Thymus (tissue), 11 donors: ENCODE results near the gene EPHA2. TPM values are rescaled to one million over a fixed set of nuclear protein-coding genes. Genes with fewer than 3 reads are reported as not detected.
A peak's percentile ranks its signal among the peaks of the same experiment; 100 is the strongest.

ENCODE experiments used
- DNase-seq, 9 donors: peaks; one replicate each; pipeline ENCODE4 v3.0.0-alpha.2; 2013; ENCODE audit warnings: low spot score in 9 of 9, low read depth in 6 of 9, missing footprints in 1 of 9
- H3K27ac ChIP-seq, 2 donors: one replicate each; pipeline ENCODE4 v1.5.1; 2013; ENCODE audit warnings: control low read depth in 1 of 2, low read depth in 1 of 2, low read length in 1 of 2, mild to moderate bottlenecking in 1 of 2, moderate library complexity in 1 of 2
- H3K27me3 ChIP-seq, 2 donors: one replicate each; pipeline ENCODE4 v1.5.1; 2013; ENCODE audit warnings: low read length in 1 of 2; ENCODE audit not compliant: control insufficient read depth in 2 of 2, insufficient read depth in 1 of 2
- H3K36me3 ChIP-seq, 2 donors: one replicate each; pipeline ENCODE4 v1.5.1; 2013; ENCODE audit warnings: low read length in 1 of 2, mild to moderate bottlenecking in 1 of 2, moderate library complexity in 1 of 2; ENCODE audit not compliant: control insufficient read depth in 2 of 2, insufficient read depth in 2 of 2
- H3K4me1 ChIP-seq, 2 donors: one replicate each; pipeline ENCODE4 v1.5.1; 2013; ENCODE audit warnings: low read length in 2 of 2; ENCODE audit not compliant: control insufficient read depth in 2 of 2, insufficient read depth in 2 of 2
- H3K4me3 ChIP-seq, 2 donors: one replicate each; pipeline ENCODE4 v1.5.1; 2013; ENCODE audit warnings: low read length in 2 of 2, control low read depth in 1 of 2, mild to moderate bottlenecking in 1 of 2
- H3K9me3 ChIP-seq, 2 donors: one replicate each; pipeline ENCODE4 v1.5.1; 2013; ENCODE audit warnings: low read length in 1 of 2, mild to moderate bottlenecking in 1 of 2; ENCODE audit not compliant: control insufficient read depth in 2 of 2, insufficient read depth in 1 of 2
- WGBS: extraction: QIAGEN DNeasy Blood & Tissue Kit; methylation state at CpG from one replicate; pipeline ENCODE4 v1.1.7; 2013; 5-methylcytosine and 5-hydroxymethylcytosine counted together
- polyA plus RNA-seq: library from polyadenylated mRNA; stranded (reverse); fragments of 200-250 nt; gene quantifications from one replicate; pipeline ENCODE4 v1.2.3, GENCODE V29; 2013
- total RNA-seq: library from RNA; stranded (reverse); fragments of 120-200 nt; gene quantifications from one replicate; pipeline ENCODE4 v1.2.4, GENCODE V29; 2013
- donor health status: healthy.

Gene EPHA2
- total and polyA plus RNA-seq, 2 donors: 1.4 to 6.2 TPM

DNA sequence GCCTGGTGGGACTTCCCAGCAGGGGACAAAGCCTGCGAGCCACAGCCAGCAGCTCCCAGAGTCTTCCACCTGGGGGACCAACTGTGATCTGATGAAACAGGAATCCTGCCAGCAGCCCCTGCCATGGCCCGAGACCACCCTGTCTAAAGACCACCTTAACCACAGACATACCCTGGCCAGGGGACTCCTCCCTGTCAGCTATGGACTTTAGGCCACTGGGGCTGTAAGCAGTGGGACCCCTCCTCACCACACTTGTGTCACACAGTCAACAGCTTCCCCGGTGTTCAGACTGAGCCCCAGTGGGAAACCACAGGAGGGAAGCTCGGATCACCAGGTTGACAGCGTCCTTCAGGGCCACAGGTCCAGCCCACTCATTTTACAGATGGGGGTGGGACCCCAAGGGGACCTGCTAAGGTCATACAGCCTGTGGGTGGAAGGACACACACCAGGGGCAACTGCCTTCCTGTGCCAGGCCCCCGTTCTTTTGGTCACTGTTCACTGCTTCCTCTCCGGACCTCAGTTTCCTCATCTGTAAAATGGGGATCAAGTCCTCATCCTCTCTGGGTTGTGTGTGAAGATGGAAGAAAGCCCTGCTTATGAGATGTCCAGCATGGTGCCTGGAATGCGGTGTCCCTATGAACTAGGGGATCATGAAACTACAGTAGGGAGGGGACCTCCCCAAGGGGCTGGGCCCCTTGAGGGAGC is 11.4 kb downstream of the EPHA2 start:
- H3K36me3 ChIP-seq: peaks cover 0 to 3% of the 10 kb centered on the region in 2 donors
- no peak overlapping the region for H3K4me3 ChIP-seq
- H3K4me1 ChIP-seq: peaks cover 15 to 77% of the 10 kb centered on the region in 2 donors
- DNase-seq: no peak
- WGBS: 78% methylated on average over 8 of the region's 8 CpGs
- peak overlapping the region in 1 of 2 donors; percentile 33 for H3K27ac ChIP-seq
- no peaks in the 10 kb centered on the region for H3K9me3 ChIP-seq
- peaks cover 5 to 28% of the 10 kb centered on the region in 2 donors for H3K27me3 ChIP-seq

DNA sequence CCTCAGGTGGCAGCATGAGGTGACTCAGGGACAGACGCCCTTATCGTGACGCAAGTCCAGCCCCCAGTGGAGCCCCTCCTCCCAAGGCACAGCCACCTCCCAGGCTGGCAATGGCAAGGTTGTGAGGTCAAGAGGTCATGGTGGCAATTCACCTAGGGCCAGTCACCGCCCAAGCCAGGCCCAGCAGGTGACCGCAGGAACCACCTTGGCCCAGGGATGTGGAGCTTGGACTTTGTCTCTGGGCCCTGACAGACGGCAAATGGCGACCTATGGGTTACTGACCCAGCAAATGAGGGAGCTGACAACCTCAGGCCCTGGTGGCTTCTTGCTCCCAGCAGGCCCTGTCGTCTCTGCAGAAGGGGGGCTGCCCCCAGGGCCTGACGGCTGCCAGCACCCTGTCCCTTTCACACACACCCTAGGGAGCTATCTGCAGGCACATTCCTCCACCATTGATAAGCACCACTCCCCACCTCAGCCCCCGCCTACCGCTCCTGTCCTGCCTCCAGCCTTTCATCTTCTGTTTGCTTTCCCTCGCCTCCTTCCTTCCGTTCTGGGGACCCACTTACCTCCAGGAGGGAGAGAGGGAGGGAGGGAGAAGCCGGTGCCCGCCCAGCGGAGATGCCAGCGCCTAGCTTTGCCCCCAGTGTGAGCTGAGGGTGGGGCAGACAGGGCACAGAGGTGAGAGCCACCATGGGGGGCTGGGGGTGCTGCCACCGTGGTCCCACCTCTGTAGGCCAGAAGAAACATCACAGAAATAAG is 12.1 kb downstream of the EPHA2 start:
- no peak overlapping the region for H3K4me3 ChIP-seq
- H3K27ac ChIP-seq: peak overlapping the region in 1 of 2 donors; percentile 9
- H3K36me3 ChIP-seq: peaks cover 0 to 3% of the 10 kb centered on the region in 2 donors
- H3K4me1 ChIP-seq: peaks cover 15 to 80% of the 10 kb centered on the region in 2 donors
- no peaks in the 10 kb centered on the region for H3K9me3 ChIP-seq
- peak in 1 of 9 donors; percentile 27 for DNase-seq
- peaks cover 5 to 28% of the 10 kb centered on the region in 2 donors for H3K27me3 ChIP-seq
- 83% methylated on average over 18 of the region's 18 CpGs for WGBS

DNA sequence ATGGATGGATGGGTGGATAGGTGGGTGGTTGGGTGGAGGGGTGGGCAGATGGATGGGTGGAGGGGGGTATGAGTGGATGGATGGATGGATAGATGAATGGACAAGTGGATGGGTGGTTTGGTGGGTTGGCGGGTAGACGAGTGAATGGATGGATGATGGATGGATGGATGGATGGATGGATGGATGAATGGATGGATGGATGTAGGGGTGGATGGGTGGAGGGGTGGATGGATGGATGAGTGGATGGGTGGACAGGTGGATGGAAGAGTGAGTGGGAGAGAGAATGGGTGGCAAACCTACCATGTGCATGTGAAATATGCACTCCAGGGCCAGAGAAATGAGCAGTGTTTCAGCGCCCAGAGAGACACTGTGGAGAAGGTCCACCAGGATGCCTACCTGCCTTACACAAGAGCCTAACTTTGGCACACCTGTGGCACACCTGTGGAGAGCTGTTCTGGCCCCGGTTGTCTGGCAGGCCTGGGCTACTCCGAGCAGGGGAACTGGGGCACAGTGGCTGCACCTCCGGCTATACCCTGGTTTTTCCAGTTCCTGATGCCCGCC is 12.8 kb downstream of the EPHA2 start:
- WGBS: 97% methylated on average over 7 of the region's 7 CpGs
- Histone ChIP-seq H3K4me1 (peaks cover 15 to 80% of the 10 kb centered on the region in 2 donors), H3K27ac (no peak overlapping the region), H3K27me3 (peaks cover 5 to 28% of the 10 kb centered on the region in 2 donors), H3K4me3 (no peak overlapping the region), H3K9me3 (no peaks in the 10 kb centered on the region), H3K36me3 (peaks cover 0 to under 1% of the 10 kb centered on the region in 2 donors)
- DNase-seq: no peak

DNA sequence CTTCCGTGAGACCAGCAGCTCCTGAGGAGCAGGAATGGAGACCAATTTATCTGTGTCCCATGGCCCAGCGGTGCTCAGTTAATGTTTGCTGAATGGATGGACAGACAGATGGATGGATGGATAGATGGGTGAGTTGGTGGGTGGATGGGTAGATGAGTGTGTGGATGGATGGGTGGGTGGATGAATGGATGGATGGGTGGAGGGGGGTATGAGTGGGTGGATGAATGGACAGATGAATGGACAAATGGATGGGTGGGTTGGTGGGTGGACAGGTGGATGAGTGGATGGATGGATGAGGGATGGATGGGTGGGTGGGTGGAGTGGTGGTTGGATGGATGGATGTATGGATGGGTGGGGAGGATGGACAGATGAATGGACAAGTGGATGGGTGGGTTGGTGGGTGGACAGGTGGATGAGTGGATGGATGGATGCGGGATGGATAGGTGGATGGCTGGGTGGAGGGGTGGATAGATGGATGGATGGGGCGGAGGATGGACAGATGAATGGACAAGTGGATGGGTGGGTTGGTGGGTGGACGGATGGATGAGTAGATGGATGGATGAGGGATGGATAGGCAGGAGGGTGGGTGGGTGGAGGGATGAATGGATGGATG is 13.4 kb downstream of the EPHA2 start:
- peaks cover 5 to 28% of the 10 kb centered on the region in 2 donors for H3K27me3 ChIP-seq
- DNase-seq: no peak
- peaks cover 15 to 79% of the 10 kb centered on the region in 2 donors for H3K4me1 ChIP-seq
- no peak overlapping the region for H3K27ac ChIP-seq
- no peaks in the 10 kb centered on the region for H3K9me3 ChIP-seq
- no peaks in the 10 kb centered on the region for H3K36me3 ChIP-seq
- H3K4me3 ChIP-seq: no peak overlapping the region
- WGBS: 95% methylated on average over 5 of the region's 5 CpGs

DNA sequence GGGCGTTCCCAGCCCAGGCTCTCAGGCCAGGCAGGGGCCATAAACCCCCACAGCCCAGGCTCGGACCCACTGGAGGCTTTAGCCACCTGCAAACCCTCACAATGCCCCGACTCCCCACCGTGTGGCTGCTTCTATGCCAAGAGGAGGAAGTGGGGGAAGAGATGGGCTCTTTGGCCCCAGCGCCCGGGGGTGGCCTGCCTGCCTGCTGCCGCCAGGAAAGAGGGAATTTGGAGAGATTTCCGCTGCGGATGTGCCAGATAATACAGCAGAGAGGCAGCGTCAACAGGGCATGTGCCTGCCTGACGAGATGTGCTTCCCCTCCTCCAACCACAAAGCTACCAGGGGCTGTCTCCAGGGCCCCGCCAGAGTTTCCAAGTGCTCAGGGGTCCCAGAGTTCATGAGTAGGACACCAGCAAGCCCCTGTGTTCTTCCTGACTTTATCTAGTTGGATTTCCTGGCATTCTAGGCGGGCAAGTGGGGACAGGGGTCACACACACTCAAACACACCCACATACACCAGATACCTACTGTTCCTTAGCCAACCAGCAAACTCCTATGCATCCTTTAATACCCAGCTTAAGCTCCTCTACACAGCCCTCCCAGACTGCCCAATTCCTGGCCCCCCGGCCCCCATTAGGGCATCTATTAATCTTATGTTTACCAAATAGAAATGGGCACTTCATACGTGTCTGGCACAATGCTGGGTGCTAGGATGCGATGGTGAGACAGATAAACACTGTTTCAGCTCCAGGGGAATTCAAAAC is 14.1 kb downstream of the EPHA2 start:
- H3K4me3 ChIP-seq: no peak overlapping the region
- H3K27ac ChIP-seq: peak overlapping the region; percentile 55 to 62
- WGBS: 31% methylated on average over 16 of the region's 16 CpGs
- no peaks in the 10 kb centered on the region for H3K36me3 ChIP-seq
- no peaks in the 10 kb centered on the region for H3K9me3 ChIP-seq
- DNase-seq: peak in 1 of 9 donors; percentile 45
- peaks cover 15 to 72% of the 10 kb centered on the region in 2 donors for H3K4me1 ChIP-seq
- peaks cover 3 to 27% of the 10 kb centered on the region in 2 donors for H3K27me3 ChIP-seq

DNA sequence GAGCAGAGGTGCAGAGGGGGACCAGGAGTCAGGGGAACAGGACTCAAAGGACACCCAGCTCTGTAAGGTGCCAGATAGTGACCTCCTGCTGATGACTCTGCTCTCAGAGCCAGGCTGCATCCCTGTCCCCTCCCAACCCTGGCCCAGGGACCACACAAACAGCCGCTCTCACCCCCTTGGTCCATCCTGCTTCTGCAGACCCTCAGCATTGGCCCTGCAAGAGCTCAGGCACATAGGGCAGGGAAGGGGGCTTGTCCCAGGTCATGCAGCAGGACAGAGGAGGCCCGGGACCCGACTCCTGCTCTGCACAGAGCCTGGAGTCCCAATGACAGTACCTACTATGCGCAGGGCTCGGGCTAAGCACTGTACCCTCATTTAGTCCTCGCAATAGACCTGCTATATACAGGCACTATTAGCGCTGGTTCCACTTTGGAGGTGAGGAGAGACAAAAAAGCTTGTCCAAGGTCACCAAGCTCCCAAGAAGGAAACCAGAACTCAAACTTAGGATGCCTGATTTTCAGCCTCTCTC is 15.7 kb downstream of the EPHA2 start:
- no peak overlapping the region for H3K4me3 ChIP-seq
- DNase-seq: no peak
- no peaks in the 10 kb centered on the region for H3K36me3 ChIP-seq
- H3K27ac ChIP-seq: no peak overlapping the region
- peaks cover 15 to 55% of the 10 kb centered on the region in 2 donors for H3K4me1 ChIP-seq
- 99% methylated on average over 7 of the region's 7 CpGs for WGBS
- no peaks in the 10 kb centered on the region for H3K9me3 ChIP-seq
- H3K27me3 ChIP-seq: peaks cover 0 to 11% of the 10 kb centered on the region in 2 donors

DNA sequence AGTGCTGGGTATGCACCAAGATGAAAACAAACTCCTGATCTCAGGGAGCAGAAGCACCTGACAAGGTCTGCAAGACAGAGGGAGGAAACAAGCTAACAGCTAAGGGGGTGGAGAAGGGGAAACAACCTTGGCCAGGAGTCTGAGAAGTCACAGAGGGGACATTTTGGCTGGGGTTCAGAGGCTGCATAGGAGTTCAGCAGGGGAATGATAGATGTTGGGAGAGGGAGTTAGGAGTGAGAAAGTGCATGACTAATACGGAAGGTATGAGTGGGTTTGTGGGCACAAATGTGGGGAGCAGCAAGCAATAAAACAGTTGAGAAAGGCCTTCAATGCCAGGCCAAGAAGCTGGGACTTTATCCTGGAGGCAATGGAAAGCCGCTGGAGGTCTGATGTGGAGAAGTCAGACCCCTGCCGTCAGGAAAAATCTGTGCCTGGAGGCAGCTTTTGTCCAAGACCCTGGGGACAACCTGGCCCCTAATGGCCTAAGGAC is 16.4 kb downstream of the EPHA2 start:
- no peak overlapping the region for H3K27ac ChIP-seq
- no peak overlapping the region for H3K4me3 ChIP-seq
- H3K4me1 ChIP-seq: peaks cover 15 to 49% of the 10 kb centered on the region in 2 donors
- peaks cover 0 to 5% of the 10 kb centered on the region in 2 donors for H3K27me3 ChIP-seq
- no peaks in the 10 kb centered on the region for H3K36me3 ChIP-seq
- no peaks in the 10 kb centered on the region for H3K9me3 ChIP-seq
- WGBS: 96% methylated on average over 3 of the region's 3 CpGs
- DNase-seq: peak in 1 of 9 donors; percentile 32

DNA sequence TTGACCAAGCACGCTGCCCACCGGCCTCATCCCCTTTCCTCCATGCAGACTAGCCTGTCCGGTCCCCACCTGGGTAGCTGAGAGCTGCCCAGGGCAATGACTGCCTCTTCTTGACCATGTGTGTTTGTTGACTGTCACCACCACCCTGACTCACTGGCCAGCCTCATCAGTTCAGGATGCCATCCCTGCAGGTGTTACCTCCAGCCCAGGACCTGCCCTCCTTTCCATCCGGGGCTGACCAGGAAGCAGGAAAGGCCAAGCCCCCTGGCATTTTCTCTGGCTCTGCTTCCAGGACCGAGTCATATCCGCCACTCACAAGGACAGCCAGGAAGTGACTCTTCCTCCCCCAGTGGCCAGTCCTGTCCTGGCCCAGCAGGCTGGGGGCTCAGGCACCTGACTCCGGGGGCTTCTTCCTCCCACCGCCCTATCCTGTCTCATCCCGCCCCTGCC is 17.1 kb downstream of the EPHA2 start:
- Histone ChIP-seq H3K27ac (no peak overlapping the region), H3K9me3 (no peaks in the 10 kb centered on the region), H3K36me3 (no peaks in the 10 kb centered on the region), H3K27me3 (peaks cover 0 to 3% of the 10 kb centered on the region in 2 donors), H3K4me1 (peaks cover 15 to 42% of the 10 kb centered on the region in 2 donors), H3K4me3 (no peak overlapping the region)
- WGBS: 92% methylated on average over 9 of the region's 9 CpGs
- DNase-seq: no peak
